Osteoblast (primary cell): Measurements from ENCODE around the gene CDH12. TPM values are rescaled to one million over a fixed set of nuclear protein-coding genes. Genes with fewer than 3 reads are reported as not detected.

Experiments used
- DNase-seq: peaks from one replicate; pipeline ENCODE4 v3.0.0; 2011; ENCODE audit warnings: low spot score, mixed read lengths; ENCODE audit not compliant: insufficient read length; ENCODE audit errors: missing footprints
- H2AFZ ChIP-seq: 2 replicates; pipeline ENCODE4 v1.6.0; 2011; ENCODE audit warnings: mild to moderate bottlenecking, low read length
- H3K27ac ChIP-seq: 2 replicates; pipeline ENCODE4 v1.5.1; 2011; ENCODE audit warnings: mild to moderate bottlenecking, low read depth, low read length, moderate library complexity
- H3K27me3 ChIP-seq: 2 replicates; pipeline ENCODE4 v1.6.0; 2012; ENCODE audit warnings: mild to moderate bottlenecking, control low read depth, inconsistent platforms, low read length, moderate library complexity; ENCODE audit not compliant: insufficient read depth
- H3K36me3 ChIP-seq: 2 replicates; pipeline ENCODE4 v1.5.1; 2011; ENCODE audit warnings: mild to moderate bottlenecking, low read length, control low read depth, moderate library complexity; ENCODE audit not compliant: insufficient read depth
- H3K4me1 ChIP-seq: 2 replicates; pipeline ENCODE4 v1.5.1; 2011; ENCODE audit warnings: mild to moderate bottlenecking, low read length, control low read depth, moderate library complexity; ENCODE audit not compliant: insufficient read depth
- H3K4me2 ChIP-seq: 2 replicates; pipeline ENCODE4 v1.6.0; 2011; ENCODE audit warnings: mild to moderate bottlenecking, low read length; ENCODE audit not compliant: insufficient read depth
- H3K4me3 ChIP-seq: fragments of 200-600 bp; sonication (generic); 3 replicates; pipeline ENCODE4 v1.5.1; 2012; ENCODE audit warnings: mild to moderate bottlenecking, low read length, inconsistent platforms; ENCODE audit not compliant: insufficient read depth
- H3K79me2 ChIP-seq: 2 replicates; pipeline ENCODE4 v1.6.0; 2012; ENCODE audit warnings: mild to moderate bottlenecking, low read length, control low read depth, inconsistent platforms; ENCODE audit not compliant: insufficient read depth
- H3K9me3 ChIP-seq: 2 replicates; pipeline ENCODE4 v1.5.1; 2011; ENCODE audit warnings: low read depth, low read length, control low read depth
- H4K20me1 ChIP-seq: 2 replicates; pipeline ENCODE4 v1.6.0; 2012; ENCODE audit warnings: mild to moderate bottlenecking, low read length, control low read depth; ENCODE audit not compliant: insufficient read depth
- CTCF ChIP-seq: IDR thresholded peaks from 2 replicates; pipeline ENCODE4 v1.5.1; 2011; ENCODE audit warnings: mild to moderate bottlenecking, low read depth, low read length, moderate library complexity; ENCODE audit errors: extremely low read depth
- total RNA-seq: library from RNA; depleted of rRNA; stranded (reverse); fragments of >200 nt; gene quantifications from 2 replicates; pipeline ENCODE4 v1.2.3, GENCODE V29; 2012

CDH12 gene
- total RNA-seq, 1 donor = not detected

- Histone ChIP-seq H3K27ac (no peak overlapping the region), H3K4me1 (no peaks in the 10 kb centered on the region), H3K79me2 (no peaks in the 10 kb centered on the region), H2AFZ (no peak overlapping the region), H3K27me3 (no peaks in the 10 kb centered on the region), H3K36me3 (no peaks in the 10 kb centered on the region), H4K20me1 (no peaks in the 10 kb centered on the region), H3K4me2 (no peak overlapping the region), H3K9me3 (peaks cover 3% of the 10 kb centered on the region), H3K4me3 (no peak overlapping the region)
- no peak for TF ChIP-seq CTCF
- DNase-seq = no peak
Measured at GRCh38 chr5:22050931-22051330, 802.2 kb downstream of the CDH12 start.

GRCh38 chr5:22044229-22044628 is 808.9 kb downstream of the CDH12 start:
- H3K36me3 ChIP-seq = no peaks in the 10 kb centered on the region
- H2AFZ ChIP-seq = no peak overlapping the region
- no peaks in the 10 kb centered on the region for H4K20me1 ChIP-seq
- H3K79me2 ChIP-seq = no peaks in the 10 kb centered on the region
- no peak overlapping the region for H3K4me2 ChIP-seq
- no peak overlapping the region for H3K4me3 ChIP-seq
- TF ChIP-seq CTCF = no peak
- no peak for DNase-seq
- no peak overlapping the region for H3K27ac ChIP-seq
- H3K4me1 ChIP-seq = no peaks in the 10 kb centered on the region
- no peaks in the 10 kb centered on the region for H3K27me3 ChIP-seq
- peaks cover 3% of the 10 kb centered on the region for H3K9me3 ChIP-seq

- no peak overlapping the region for H3K4me2 ChIP-seq
- no peaks in the 10 kb centered on the region for H4K20me1 ChIP-seq
- H3K27me3 ChIP-seq = no peaks in the 10 kb centered on the region
- H3K9me3 ChIP-seq = peaks cover 2% of the 10 kb centered on the region
- H3K79me2 ChIP-seq = no peaks in the 10 kb centered on the region
- no peaks in the 10 kb centered on the region for H3K36me3 ChIP-seq
- no peak overlapping the region for H2AFZ ChIP-seq
- H3K4me1 ChIP-seq = no peaks in the 10 kb centered on the region
- H3K27ac ChIP-seq = no peak overlapping the region
- no peak for DNase-seq
- no peak overlapping the region for H3K4me3 ChIP-seq
- TF ChIP-seq CTCF = no peak
Measured at GRCh38 chr5:22036061-22036460, 817.1 kb downstream of the CDH12 start.

- DNase-seq = no peak
- Histone ChIP-seq H3K27ac (no peak overlapping the region), H3K4me1 (no peaks in the 10 kb centered on the region), H3K4me2 (no peak overlapping the region), H3K27me3 (no peaks in the 10 kb centered on the region), H4K20me1 (no peaks in the 10 kb centered on the region), H3K36me3 (no peaks in the 10 kb centered on the region), H3K9me3 (peaks cover 2% of the 10 kb centered on the region), H2AFZ (no peak overlapping the region), H3K4me3 (no peak overlapping the region), H3K79me2 (no peaks in the 10 kb centered on the region)
- no peak for TF ChIP-seq CTCF
Measured at GRCh38 chr5:22033066-22033465, 820.1 kb downstream of the CDH12 start.
